Measurements from ENCODE around the gene RABAC1. TPM values are rescaled to one million over a fixed set of nuclear protein-coding genes. Genes with fewer than 3 reads are reported as not detected.

Gene RABAC1
- total RNA-seq, 1 donor: 117 TPM

DNA sequence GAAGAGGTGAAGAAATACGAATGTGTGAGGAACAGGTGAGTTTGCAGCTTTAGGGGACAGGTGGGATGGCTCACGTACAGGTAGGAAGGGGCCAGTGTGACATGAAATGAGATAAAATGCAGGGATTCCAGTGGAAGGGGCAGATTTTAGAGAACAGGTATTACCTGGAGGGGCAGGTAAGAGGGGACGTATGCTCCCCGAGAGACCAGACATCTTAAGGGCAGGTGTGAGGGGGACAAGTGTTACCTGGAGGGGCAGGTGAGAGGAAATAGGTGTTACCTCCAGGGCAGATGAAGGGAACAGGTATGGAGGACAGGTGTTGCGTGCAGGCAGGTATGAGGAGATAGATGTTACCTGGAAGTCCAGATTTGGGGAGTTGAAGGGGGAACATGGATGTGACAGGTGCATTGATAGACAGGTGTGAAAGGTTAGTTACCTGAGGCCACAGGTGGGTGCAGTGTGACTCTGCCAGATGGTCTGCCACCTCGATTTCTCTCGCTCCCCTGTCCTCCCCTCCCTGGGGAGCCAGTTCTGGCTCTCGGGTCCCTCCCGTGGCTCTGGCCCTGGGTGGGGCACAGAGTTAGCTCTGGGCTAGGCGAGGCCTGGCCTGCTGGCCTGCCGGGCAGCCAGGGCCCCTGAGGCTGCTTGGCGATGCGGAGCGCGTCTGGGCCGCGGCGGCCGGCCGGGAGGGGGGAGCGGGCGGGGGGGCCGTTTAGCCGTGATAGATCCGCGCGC lies 32.9 kb downstream of the RABAC1 start:
- peaks cover 48% of the 10 kb centered on the region for H3K27me3 ChIP-seq (ENCODE audit: insufficient read depth, low read length)
- TF ChIP-seq, protein P1, sequence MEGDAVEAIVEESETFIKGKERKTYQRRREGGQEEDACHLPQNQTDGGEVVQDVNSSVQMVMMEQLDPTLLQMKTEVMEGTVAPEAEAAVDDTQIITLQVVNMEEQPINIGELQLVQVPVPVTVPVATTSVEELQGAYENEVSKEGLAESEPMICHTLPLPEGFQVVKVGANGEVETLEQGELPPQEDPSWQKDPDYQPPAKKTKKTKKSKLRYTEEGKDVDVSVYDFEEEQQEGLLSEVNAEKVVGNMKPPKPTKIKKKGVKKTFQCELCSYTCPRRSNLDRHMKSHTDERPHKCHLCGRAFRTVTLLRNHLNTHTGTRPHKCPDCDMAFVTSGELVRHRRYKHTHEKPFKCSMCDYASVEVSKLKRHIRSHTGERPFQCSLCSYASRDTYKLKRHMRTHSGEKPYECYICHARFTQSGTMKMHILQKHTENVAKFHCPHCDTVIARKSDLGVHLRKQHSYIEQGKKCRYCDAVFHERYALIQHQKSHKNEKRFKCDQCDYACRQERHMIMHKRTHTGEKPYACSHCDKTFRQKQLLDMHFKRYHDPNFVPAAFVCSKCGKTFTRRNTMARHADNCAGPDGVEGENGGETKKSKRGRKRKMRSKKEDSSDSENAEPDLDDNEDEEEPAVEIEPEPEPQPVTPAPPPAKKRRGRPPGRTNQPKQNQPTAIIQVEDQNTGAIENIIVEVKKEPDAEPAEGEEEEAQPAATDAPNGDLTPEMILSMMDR (IDR thresholded peaks at IDR 0.05; ENCODE audit: extremely low read depth, low read depth, low read length): no peak
- DNase-seq (ENCODE audit: insufficient read length, low spot score, missing footprints): no peak

DNA sequence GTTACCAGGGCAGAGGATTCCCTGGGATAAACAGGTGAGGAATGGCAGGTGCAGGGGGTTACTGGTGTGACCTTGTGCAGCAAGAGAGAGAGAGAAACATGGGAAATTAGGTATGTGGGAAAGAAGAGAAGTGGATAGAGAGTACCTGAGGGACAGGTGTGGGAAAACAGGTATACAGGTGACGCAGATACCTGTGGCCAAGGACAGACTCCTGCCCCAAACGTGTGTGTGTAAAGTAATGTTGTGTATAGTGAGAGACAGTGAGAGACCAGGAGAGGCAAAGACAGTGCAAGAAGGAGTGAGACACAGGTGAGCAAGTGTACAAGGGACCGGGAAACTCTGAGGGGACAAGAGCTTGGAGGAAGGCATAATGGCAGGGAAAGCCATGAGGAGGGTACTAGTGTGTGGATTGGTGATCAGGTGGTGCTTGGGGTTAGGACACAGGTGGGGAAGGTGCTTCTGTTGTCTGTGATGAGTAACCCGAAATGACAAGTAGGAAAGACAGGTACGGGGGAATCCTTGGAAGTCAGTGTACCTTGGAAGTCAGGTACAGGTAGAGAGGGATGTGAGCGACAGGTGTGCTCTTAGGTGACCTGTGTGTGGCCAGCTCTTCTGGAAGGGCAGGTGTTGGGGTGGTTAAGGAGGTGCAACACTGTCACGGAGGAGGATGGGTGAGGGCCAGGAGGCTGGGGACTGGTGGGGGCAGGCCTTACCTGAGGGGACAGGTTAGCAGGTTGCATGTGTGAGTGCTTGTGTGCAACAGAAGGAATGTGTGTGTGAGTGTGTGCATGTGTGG lies 33.7 kb downstream of the RABAC1 start:
- no peak overlapping the region for H3K4me2 ChIP-seq (ENCODE audit: insufficient read depth, low read length)
- H3K27me3 ChIP-seq (ENCODE audit: insufficient read depth, low read length): peaks cover 43% of the 10 kb centered on the region
- H4K20me1 ChIP-seq (ENCODE audit: insufficient read depth, low read length): no peaks in the 10 kb centered on the region
- no peak overlapping the region for H3K27ac ChIP-seq (ENCODE audit: low read depth, low read length)
- no peak for DNase-seq (ENCODE audit: insufficient read length, low spot score, missing footprints)
- H3K9me3 ChIP-seq (ENCODE audit: low read depth, low read length): no peaks in the 10 kb centered on the region
- H3K36me3 ChIP-seq (ENCODE audit: insufficient read depth, low read length): no peaks in the 10 kb centered on the region
- H3K4me1 ChIP-seq (ENCODE audit: insufficient read depth, low read length): peaks cover 3% of the 10 kb centered on the region
- no peak overlapping the region for H2AFZ ChIP-seq (ENCODE audit: low read length)
- TF ChIP-seq, protein P1 (IDR thresholded peaks at IDR 0.05; ENCODE audit: extremely low read depth, low read depth, low read length): no peak
- H3K79me2 ChIP-seq (ENCODE audit: insufficient read depth, low read length): no peaks in the 10 kb centered on the region
- no peak overlapping the region for H3K4me3 ChIP-seq (ENCODE audit: insufficient read depth, low read length)

More for the DNA sequence above, 32.9 kb downstream of the RABAC1 start:
- Histone ChIP-seq H3K4me3 (ENCODE audit: insufficient read depth, low read length) (no peak overlapping the region), H3K4me1 (ENCODE audit: insufficient read depth, low read length) (peaks cover 3% of the 10 kb centered on the region), H3K79me2 (ENCODE audit: insufficient read depth, low read length) (no peaks in the 10 kb centered on the region), H3K27ac (ENCODE audit: low read depth, low read length) (no peak overlapping the region), H3K9me3 (ENCODE audit: low read depth, low read length) (no peaks in the 10 kb centered on the region), H4K20me1 (ENCODE audit: insufficient read depth, low read length) (no peaks in the 10 kb centered on the region), H3K4me2 (ENCODE audit: insufficient read depth, low read length) (no peak overlapping the region), H2AFZ (ENCODE audit: low read length) (no peak overlapping the region), H3K36me3 (ENCODE audit: insufficient read depth, low read length) (no peaks in the 10 kb centered on the region)

DNA sequence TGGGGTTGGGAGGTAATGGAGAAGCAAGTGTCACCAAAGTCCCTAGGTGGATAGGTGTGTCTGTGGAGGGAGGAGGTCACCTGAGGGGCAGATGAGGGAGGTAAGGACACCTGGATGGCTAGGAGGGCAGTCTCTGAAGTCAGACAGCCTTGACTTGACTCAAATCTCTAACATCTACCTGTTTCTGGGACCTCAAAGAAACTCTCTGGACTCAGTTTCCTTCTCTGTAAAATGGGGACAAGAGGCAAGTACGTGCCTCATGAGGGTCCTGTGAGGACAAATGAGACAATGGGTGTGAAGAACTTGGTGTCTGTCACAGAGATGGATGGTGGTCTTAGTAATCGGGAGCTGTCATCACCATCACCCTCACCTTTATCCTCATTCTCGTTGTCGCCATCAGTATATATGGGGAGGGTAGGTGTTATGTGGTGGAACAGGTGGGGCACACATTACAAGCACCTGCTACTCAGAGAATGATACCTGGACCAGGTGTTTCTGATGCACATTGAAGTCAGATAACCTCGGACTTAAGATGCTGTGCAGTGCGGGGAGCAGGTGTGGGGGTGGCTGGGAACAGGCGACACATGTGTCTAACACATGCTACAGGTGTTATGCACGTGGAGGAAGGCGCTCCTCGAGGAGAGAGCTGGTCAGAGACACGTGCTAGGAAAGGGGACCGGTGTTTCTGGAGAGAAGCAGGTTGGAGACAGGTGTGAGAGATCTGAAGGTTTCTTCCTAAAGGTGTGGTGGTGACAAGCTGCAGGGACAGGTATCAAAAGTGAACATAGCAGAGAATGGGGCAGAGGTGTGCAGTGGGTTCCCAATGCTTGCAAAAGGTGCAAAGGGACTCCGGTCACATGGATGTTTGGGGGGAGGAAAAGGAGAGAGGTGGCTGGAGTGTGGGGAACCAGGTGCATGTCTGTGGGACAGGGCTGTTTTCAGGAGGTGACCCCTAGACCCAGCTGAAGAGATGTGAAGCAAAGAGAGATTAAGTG lies 34.7 kb downstream of the RABAC1 start:
- Histone ChIP-seq H3K4me3 (ENCODE audit: insufficient read depth, low read length) (no peak overlapping the region), H3K9me3 (ENCODE audit: low read depth, low read length) (no peaks in the 10 kb centered on the region), H3K27me3 (ENCODE audit: insufficient read depth, low read length) (peaks cover 33% of the 10 kb centered on the region), H3K36me3 (ENCODE audit: insufficient read depth, low read length) (no peaks in the 10 kb centered on the region), H3K4me1 (ENCODE audit: insufficient read depth, low read length) (peaks cover 3% of the 10 kb centered on the region), H4K20me1 (ENCODE audit: insufficient read depth, low read length) (no peaks in the 10 kb centered on the region), H3K79me2 (ENCODE audit: insufficient read depth, low read length) (no peaks in the 10 kb centered on the region), H3K4me2 (ENCODE audit: insufficient read depth, low read length) (no peak overlapping the region), H3K27ac (ENCODE audit: low read depth, low read length) (no peak overlapping the region), H2AFZ (ENCODE audit: low read length) (no peak overlapping the region)
- TF ChIP-seq, protein P1 (IDR thresholded peaks at IDR 0.05; ENCODE audit: extremely low read depth, low read depth, low read length): no peak
- no peak for DNase-seq (ENCODE audit: insufficient read length, low spot score, missing footprints)

All from osteoblast (primary cell).